Keratinocyte (primary cell): ENCODE data around the gene BLOC1S4. TPM values are rescaled to one million over a fixed set of nuclear protein-coding genes. Genes with fewer than 3 reads are reported as not detected.

Source experiments
- DNase-seq: peaks from one replicate; pipeline ENCODE4 v3.0.0-alpha.2; 2011; ENCODE audit warnings: low read depth, missing footprints, low spot score
- FAIRE-seq: peaks from 2 replicates; lab custom pipeline; 2011; peaks lifted over from hg19 to GRCh38; lab: Jason Lieb, UNC
- H2AFZ ChIP-seq: 2 replicates; pipeline ENCODE4 v1.6.0; 2012; ENCODE audit warnings: low read length, control low read depth, inconsistent platforms; ENCODE audit not compliant: control insufficient read depth
- H3K27ac ChIP-seq: 2 replicates; pipeline ENCODE4 v1.5.1; 2011; ENCODE audit warnings: low read length; ENCODE audit not compliant: control insufficient read depth, insufficient read depth
- H3K27me3 ChIP-seq: 3 replicates; pipeline ENCODE4 v1.6.0; 2011; ENCODE audit warnings: low read length; ENCODE audit not compliant: control insufficient read depth, insufficient read depth; ENCODE audit errors: extremely low read depth
- H3K36me3 ChIP-seq, 2 experiments: 2 replicates in 1 of 2; 3 replicates in 1 of 2; pipeline ENCODE4 v1.5.1; 2011; ENCODE audit warnings: low read length in 2 of 2, mild to moderate bottlenecking in 1 of 2; ENCODE audit not compliant: control insufficient read depth in 2 of 2, insufficient read depth in 2 of 2; ENCODE audit errors: extremely low read depth in 1 of 2
- H3K4me1 ChIP-seq: 3 replicates; pipeline ENCODE4 v1.5.1; 2011; ENCODE audit warnings: low read length; ENCODE audit not compliant: control insufficient read depth, insufficient read depth; ENCODE audit errors: extremely low read depth
- H3K4me2 ChIP-seq: 3 replicates; pipeline ENCODE4 v1.6.0; 2011; ENCODE audit warnings: low read depth, low read length; ENCODE audit not compliant: control insufficient read depth, insufficient read depth; ENCODE audit errors: extremely low read depth
- H3K4me3 ChIP-seq, 3 experiments: fragments of 200-600 bp in 1 of 3; sonication (generic) in 1 of 3; 2 replicates in 2 of 3; 3 replicates in 1 of 3; pipeline ENCODE4 v1.5.1; 2011 to 2016; ENCODE audit warnings: low read length in 3 of 3, mild to moderate bottlenecking in 3 of 3, control low read depth in 2 of 3, inconsistent platforms in 1 of 3, low read depth in 1 of 3, mixed read lengths in 1 of 3, mixed run types in 1 of 3, moderate library complexity in 1 of 3; ENCODE audit not compliant: control insufficient read depth in 2 of 3, insufficient read depth in 2 of 3; ENCODE audit errors: extremely low read depth in 1 of 3
- H3K79me2 ChIP-seq: 2 replicates; pipeline ENCODE4 v1.6.0; 2012; ENCODE audit warnings: low read length; ENCODE audit not compliant: control insufficient read depth, insufficient read depth
- H3K9ac ChIP-seq: 3 replicates; pipeline ENCODE4 v1.6.0; 2011; ENCODE audit warnings: low read length; ENCODE audit not compliant: control insufficient read depth, insufficient read depth; ENCODE audit errors: extremely low read depth
- H3K9me1 ChIP-seq: 3 replicates; pipeline ENCODE4 v1.6.0; 2011; ENCODE audit warnings: low read length; ENCODE audit not compliant: control insufficient read depth, insufficient read depth; ENCODE audit errors: extremely low read depth
- H3K9me3 ChIP-seq: 2 replicates; pipeline ENCODE4 v1.5.1; 2012; ENCODE audit warnings: low read depth, low read length; ENCODE audit not compliant: control insufficient read depth
- H4K20me1 ChIP-seq: 3 replicates; pipeline ENCODE4 v1.6.0; 2011; ENCODE audit warnings: low read length; ENCODE audit not compliant: control insufficient read depth, insufficient read depth; ENCODE audit errors: extremely low read depth
- CTCF ChIP-seq, 3 experiments: IDR thresholded peaks in 1 of 3; conservative IDR thresholded peaks in 1 of 3; optimal IDR thresholded peaks in 1 of 3; 2 replicates in 2 of 3; 3 replicates in 1 of 3; pipeline versions ENCODE3 to v1.5.1; 2011; ENCODE audit warnings: low read length in 3 of 3, mild to moderate bottlenecking in 3 of 3, moderate library complexity in 2 of 3, control low read depth in 1 of 3, inconsistent platforms in 1 of 3; ENCODE audit not compliant: insufficient read depth in 2 of 3; ENCODE audit errors: extremely low read depth in 1 of 3
- EZH2 ChIP-seq: IDR thresholded peaks from one replicate; pipeline ENCODE4 v1.6.1; 2012; ENCODE audit warnings: inconsistent platforms, mild to moderate bottlenecking, low read length, moderate library complexity
- dilution Hi-C: fragments of 300-500 bp; cut with MboI; formaldehyde crosslinking; loops from one replicate; pipeline ENCODE4 v1.7.0; 2020; ENCODE audit warnings: low sequenced_read_pairs; ENCODE audit not compliant: extremely low pct_ligation_motif_present
- polyA plus RNA-seq, 5 experiments: library from polyadenylated mRNA; depleted of rRNA in 3 of 5; stranded (reverse) in 3 of 5; stranded (forward) in 1 of 5; unstranded in 1 of 5; fragments of >200 nt; gene quantifications; 1 replicate in 1 of 5; 2 replicates in 3 of 5; 3 replicates in 1 of 5; pipeline versions ENCODE4 v1.2.1 to v1.2.3, GENCODE V29; 2011 to 2012; ENCODE audit warnings: missing spikeins in 2 of 5, low read depth in 1 of 5, low replicate concordance in 1 of 5

The BLOC1S4 gene
- polyA plus RNA-seq, 1 donor (not counting 4 experiments of a cell fraction or from before 2014, with no cell fraction given), result 11.7 TPM

DNA sequence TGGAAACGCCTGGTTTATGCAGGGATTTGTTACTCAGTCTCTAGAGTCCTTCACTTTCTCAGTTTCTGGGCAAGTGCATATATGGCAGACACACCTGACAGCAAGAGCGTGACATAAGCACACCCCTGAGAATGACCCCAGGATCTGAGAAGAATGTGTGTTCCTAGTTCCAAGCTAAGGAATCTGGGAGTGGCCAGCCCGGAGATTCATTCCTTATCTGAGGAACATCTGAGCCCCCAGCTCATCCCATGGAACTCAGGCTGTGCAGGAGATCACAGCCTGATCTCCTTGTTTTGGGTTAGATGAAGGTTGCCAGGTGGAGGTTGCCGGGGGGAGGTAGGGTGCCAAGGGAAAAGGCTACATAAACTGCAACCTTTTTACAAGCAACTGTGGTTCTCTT is 42.8 kb downstream of the BLOC1S4 start:
- no peak overlapping the region for H3K9ac ChIP-seq
- peaks cover 19% of the 10 kb centered on the region for H3K4me1 ChIP-seq
- dilution Hi-C loops, result no loop called here
- H3K9me1 ChIP-seq, result no peaks in the 10 kb centered on the region
- H3K27ac ChIP-seq, result no peak overlapping the region
- H3K9me3 ChIP-seq, result no peaks in the 10 kb centered on the region
- H3K36me3 ChIP-seq, result no peaks in the 10 kb centered on the region
- H3K4me2 ChIP-seq, result no peak overlapping the region
- H3K4me3 ChIP-seq, result no peak overlapping the region
- no peak overlapping the region for H2AFZ ChIP-seq
- DNase-seq, result no peak
- H4K20me1 ChIP-seq, result no peaks in the 10 kb centered on the region
- H3K27me3 ChIP-seq, result no peaks in the 10 kb centered on the region
- no peak for TF ChIP-seq CTCF (optimal IDR thresholded peaks at IDR 0.05 in 1 of 3, IDR thresholded peaks at IDR 0.05 in 1 of 3, conservative IDR thresholded peaks at IDR 0.05 in 1 of 3; ENCODE audit: extremely low read depth in 1 of 3, insufficient read depth in 2 of 3, low read length in 3 of 3)
- no peak for TF ChIP-seq EZH2
- no peaks in the 10 kb centered on the region for H3K79me2 ChIP-seq
- FAIRE-seq, result peak; percentile 23

GRCh38 chr4:6760865-6761264 is 44.9 kb downstream of the BLOC1S4 start:
- H3K27me3 ChIP-seq, result peaks cover 6% of the 10 kb centered on the region
- dilution Hi-C loops, result no loop called here
- H3K4me3 ChIP-seq, result no peak overlapping the region
- TF ChIP-seq EZH2 (no peak), CTCF (optimal IDR thresholded peaks at IDR 0.05 in 1 of 3, IDR thresholded peaks at IDR 0.05 in 1 of 3, conservative IDR thresholded peaks at IDR 0.05 in 1 of 3; ENCODE audit: extremely low read depth in 1 of 3, insufficient read depth in 2 of 3, low read length in 3 of 3) (no peak)
- no peak overlapping the region for H3K27ac ChIP-seq
- no peak overlapping the region for H2AFZ ChIP-seq
- no peaks in the 10 kb centered on the region for H4K20me1 ChIP-seq
- no peaks in the 10 kb centered on the region for H3K9me1 ChIP-seq
- peaks cover 23% of the 10 kb centered on the region for H3K4me1 ChIP-seq
- no peaks in the 10 kb centered on the region for H3K79me2 ChIP-seq
- H3K36me3 ChIP-seq, result no peaks in the 10 kb centered on the region
- FAIRE-seq, result no peak
- H3K4me2 ChIP-seq, result no peak overlapping the region
- H3K9me3 ChIP-seq, result no peaks in the 10 kb centered on the region
- DNase-seq, result no peak
- no peak overlapping the region for H3K9ac ChIP-seq
